Gastrocnemius medialis (tissue), 4 donors: ENCODE data around the gene ANKRD22.

ENCODE experiments used
- CTCF ChIP-seq, 5 experiments: fragments of 450-650 bp in 3 of 5; fragments of 200-600 bp in 2 of 5; sonication (generic) in 2 of 5; IDR thresholded peaks in 4 of 5; conservative IDR thresholded peaks in 1 of 5; 1 replicate in 4 of 5; 2 replicates in 1 of 5; pipeline ENCODE4 v1.5.1; 2016 to 2019; ENCODE audit warnings: antibody characterized with exemption in 5 of 5, mild to moderate bottlenecking in 3 of 5, moderate library complexity in 3 of 5
- POLR2A ChIP-seq, 2 donors: fragments of 450-650 bp; IDR thresholded peaks; one replicate each; pipeline ENCODE4 v1.6.1; 2017; ENCODE audit warnings: antibody characterized with exemption in 2 of 2, mild to moderate bottlenecking in 2 of 2, moderate library complexity in 2 of 2

GRCh38 chr10:88870089-88870488 lies 18.4 kb upstream of the ANKRD22 start:
- no peak for TF ChIP-seq POLR2A (IDR thresholded peaks at IDR 0.05)
- no peak for TF ChIP-seq CTCF (IDR thresholded peaks at IDR 0.05 in 4 of 5, conservative IDR thresholded peaks at IDR 0.05 in 1 of 5)
